BJ (cell line): ENCODE measurements around the gene TRIM65. TPM values are rescaled to one million over a fixed set of nuclear protein-coding genes. Genes with fewer than 3 reads are reported as not detected.
A peak's percentile ranks its signal among the peaks of the same experiment; 100 is the strongest.

Source experiments
- CTCF ChIA-PET: fragments of 350-600 bp; formaldehyde crosslinking; extraction: SDS; loops from one replicate; lab custom pipeline; 2021; ENCODE audit warnings: antibody characterized with exemption, inconsistent platforms; lab: Yijun Ruan, JAX
- POLR2A ChIA-PET: fragments of 300-600 bp; sonication (Branson Sonifier 250); formaldehyde crosslinking; extraction: SDS; loops from one replicate; lab custom pipeline; 2021; ENCODE audit warnings: antibody characterized with exemption; lab: Charles Lee
- DNase-seq: peaks from one replicate; pipeline ENCODE4 v3.0.0-alpha.2; 2011; ENCODE audit warnings: low read depth
- H3K27me3 ChIP-seq: 2 replicates; pipeline ENCODE4 v1.6.0; 2011; ENCODE audit warnings: low read length; ENCODE audit not compliant: control insufficient read depth, insufficient read depth
- H3K36me3 ChIP-seq: 2 replicates; pipeline ENCODE4 v1.5.1; 2011; ENCODE audit warnings: low read length; ENCODE audit not compliant: control insufficient read depth, insufficient read depth
- H3K4me3 ChIP-seq: 2 replicates; pipeline ENCODE4 v1.5.1; 2011; ENCODE audit warnings: low read depth, mild to moderate bottlenecking, control low read depth, low read length
- CTCF ChIP-seq: IDR thresholded peaks from 2 replicates; pipeline ENCODE4 v1.5.1; 2011; ENCODE audit warnings: low read depth, mild to moderate bottlenecking, control low read depth, inconsistent platforms, low read length, moderate library complexity; ENCODE audit not compliant: insufficient read depth
- polyA plus RNA-seq: library from polyadenylated mRNA; depleted of rRNA; stranded (reverse); fragments of >200 nt; gene quantifications from 2 replicates; pipeline ENCODE4 v1.2.3, GENCODE V29; 2011

TRIM65 gene
- polyA plus RNA-seq, 1 experiment: 8.6 TPM

- no peak for DNase-seq
- TF ChIP-seq CTCF: no peak
- Histone ChIP-seq H3K4me3 (peak overlapping the region; percentile 14; the same call in 1 of the 2 replicates), H3K27me3 (peaks cover 1% of the 10 kb centered on the region; the same call in 1 of the 2 replicates), H3K36me3 (no peaks in the 10 kb centered on the region)
- CTCF ChIA-PET: interaction anchor here (0.7 to 6.6 kb wide), 8 partner anchors 12 to 189 kb away, joined by 3 to 58 read pairs (median 4); partner anchors contain the start of genes TRIM65 and WBP2
- POLR2A ChIA-PET: no interaction called here
Observed at GRCh38 chr17:75876190-75876937, 20.4 kb downstream of the TRIM65 start.

GRCh38 chr17:75875940-75876189 is 20.9 kb downstream of the TRIM65 start:
- H3K4me3 ChIP-seq: no peak overlapping the region
- POLR2A ChIA-PET: no interaction called here
- TF ChIP-seq CTCF: no peak
- H3K36me3 ChIP-seq: no peaks in the 10 kb centered on the region
- CTCF ChIA-PET: interaction anchor here (0.9 to 6.6 kb wide), 5 partner anchors 11 to 122 kb away, joined by 3 to 58 read pairs (median 8); partner anchors contain the start of genes TRIM65 and WBP2
- no peaks in the 10 kb centered on the region for H3K27me3 ChIP-seq
- no peak for DNase-seq

- DNase-seq: no peak
- ChIA-PET POLR2A (no interaction called here), CTCF (interaction anchor here (0.9 to 6.6 kb wide), 5 partner anchors 11 to 122 kb away, joined by 3 to 58 read pairs (median 8); partner anchors contain the start of genes TRIM65 and WBP2)
- no peaks in the 10 kb centered on the region for H3K27me3 ChIP-seq
- TF ChIP-seq CTCF: no peak
- no peaks in the 10 kb centered on the region for H3K36me3 ChIP-seq
- no peak overlapping the region for H3K4me3 ChIP-seq
Observed at GRCh38 chr17:75875182-75875939, 21.4 kb downstream of the TRIM65 start.

GRCh38 chr17:75874323-75875181 is 22.2 kb downstream of the TRIM65 start:
- no peak for DNase-seq
- no peaks in the 10 kb centered on the region for H3K36me3 ChIP-seq
- ChIA-PET POLR2A (no interaction called here), CTCF (interaction anchor here (1.0 to 6.6 kb wide), 4 partner anchors 13 to 25 kb away, joined by 4 to 58 read pairs (median 20); partner anchors contain the start of genes TRIM65 and WBP2)
- no peak overlapping the region for H3K4me3 ChIP-seq
- no peaks in the 10 kb centered on the region for H3K27me3 ChIP-seq
- no peak for TF ChIP-seq CTCF
